Measurements from ENCODE around the gene CEP57. TPM values are rescaled to one million over a fixed set of nuclear protein-coding genes. Genes with fewer than 3 reads are reported as not detected.

CEP57 gene
- total and polyA plus RNA-seq, 8 donors, result 11.9 to 38.3 (median 26.9) TPM

DNA sequence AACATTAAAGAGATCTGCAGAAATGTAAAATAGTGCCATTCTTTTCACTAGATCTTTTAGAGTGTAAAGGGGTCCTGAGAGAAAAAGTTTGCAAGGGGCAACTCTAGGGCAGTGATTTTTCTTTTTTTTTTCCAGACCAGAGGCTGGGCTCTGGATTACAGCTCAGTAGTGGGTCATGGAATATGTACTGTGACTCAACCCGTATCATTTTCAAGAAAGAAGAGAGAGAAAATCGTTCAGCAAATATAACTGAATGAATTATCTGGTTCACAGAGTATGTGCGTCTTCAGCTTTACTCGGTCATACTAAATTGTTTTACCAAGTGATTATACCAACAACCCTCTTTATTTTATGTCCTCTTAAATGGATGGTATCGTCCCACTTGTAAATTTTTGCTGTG, 3.8 kb downstream of the CEP57 start:
- TF ChIP-seq, protein P1, sequence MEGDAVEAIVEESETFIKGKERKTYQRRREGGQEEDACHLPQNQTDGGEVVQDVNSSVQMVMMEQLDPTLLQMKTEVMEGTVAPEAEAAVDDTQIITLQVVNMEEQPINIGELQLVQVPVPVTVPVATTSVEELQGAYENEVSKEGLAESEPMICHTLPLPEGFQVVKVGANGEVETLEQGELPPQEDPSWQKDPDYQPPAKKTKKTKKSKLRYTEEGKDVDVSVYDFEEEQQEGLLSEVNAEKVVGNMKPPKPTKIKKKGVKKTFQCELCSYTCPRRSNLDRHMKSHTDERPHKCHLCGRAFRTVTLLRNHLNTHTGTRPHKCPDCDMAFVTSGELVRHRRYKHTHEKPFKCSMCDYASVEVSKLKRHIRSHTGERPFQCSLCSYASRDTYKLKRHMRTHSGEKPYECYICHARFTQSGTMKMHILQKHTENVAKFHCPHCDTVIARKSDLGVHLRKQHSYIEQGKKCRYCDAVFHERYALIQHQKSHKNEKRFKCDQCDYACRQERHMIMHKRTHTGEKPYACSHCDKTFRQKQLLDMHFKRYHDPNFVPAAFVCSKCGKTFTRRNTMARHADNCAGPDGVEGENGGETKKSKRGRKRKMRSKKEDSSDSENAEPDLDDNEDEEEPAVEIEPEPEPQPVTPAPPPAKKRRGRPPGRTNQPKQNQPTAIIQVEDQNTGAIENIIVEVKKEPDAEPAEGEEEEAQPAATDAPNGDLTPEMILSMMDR (IDR thresholded peaks at IDR 0.05), result no peak
- no peaks in the 10 kb centered on the region for H3K36me3 ChIP-seq
- H3K27ac ChIP-seq, result no peak overlapping the region
- FAIRE-seq (no peak), ATAC-seq (no peak), DNase-seq (no peak)
- H3K4me3 ChIP-seq, result no peak overlapping the region
- H3K9me3 ChIP-seq, result no peaks in the 10 kb centered on the region
- peaks cover 0 to 37% (median 28%) of the 10 kb centered on the region in 3 donors for H3K4me1 ChIP-seq
- no peaks in the 10 kb centered on the region for H3K27me3 ChIP-seq
- WGBS, 2 donors, result 88 to 89% methylated on average over 5 of the region's 5 CpGs
- intact Hi-C loops (cut with DNase I), result no loop called here

- H3K36me3 ChIP-seq, result peaks cover 0 to 6% (median 0%) of the 10 kb centered on the region in 3 donors
- intact Hi-C loops (cut with DNase I), result no loop called here
- TF ChIP-seq, protein P1 (IDR thresholded peaks at IDR 0.05), result no peak
- no peaks in the 10 kb centered on the region for H3K27me3 ChIP-seq
- no peaks in the 10 kb centered on the region for H3K9me3 ChIP-seq
- H3K27ac ChIP-seq, result peak overlapping the region in 1 of 4 donors; percentile 25
- ATAC-seq, result peak in 3 of 4 donors; percentile 9 to 55 (median 36)
- no peak for DNase-seq
- 11 to 16% methylated on average over 3 of the region's 3 CpGs for WGBS, 2 donors
- peaks cover 0 to 37% (median 28%) of the 10 kb centered on the region in 3 donors for H3K4me1 ChIP-seq
- H3K4me3 ChIP-seq, result no peak overlapping the region
- FAIRE-seq, result no peak
Observed at GRCh38 chr11:95795627-95796295, 5.5 kb downstream of the CEP57 start.

DNA sequence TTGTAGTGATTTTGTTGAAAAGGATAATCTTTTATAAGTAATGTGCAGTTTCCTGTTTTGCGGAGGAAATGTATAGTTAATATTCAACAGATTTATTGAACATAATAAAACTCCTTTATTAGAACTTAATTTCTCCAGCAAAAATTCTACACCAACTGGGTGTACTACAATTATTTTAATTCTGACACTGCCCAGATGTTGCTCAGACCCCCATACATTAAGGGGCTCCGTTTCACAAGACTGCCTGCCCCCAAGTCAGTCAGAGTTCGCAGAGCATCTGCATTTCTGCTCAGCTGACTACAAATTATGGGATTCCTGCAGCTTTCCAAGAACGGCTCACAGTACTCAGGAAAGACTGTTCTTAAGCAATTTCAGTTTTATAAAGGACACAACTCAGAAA, 6.2 kb downstream of the CEP57 start:
- Histone ChIP-seq H3K27ac (peak overlapping the region in 1 of 4 donors; percentile 25), H3K27me3 (no peaks in the 10 kb centered on the region), H3K4me3 (no peak overlapping the region), H3K4me1 (peaks cover 0 to 37% (median 28%) of the 10 kb centered on the region in 3 donors), H3K9me3 (no peaks in the 10 kb centered on the region), H3K36me3 (peaks cover 0 to 13% (median 0%) of the 10 kb centered on the region in 3 donors)
- no peak for FAIRE-seq
- intact Hi-C loops (cut with DNase I), result no loop called here
- TF ChIP-seq, protein P1 (IDR thresholded peaks at IDR 0.05), result no peak
- ATAC-seq, result no peak
- 65 to 68% methylated on average over 4 of the region's 4 CpGs for WGBS, 2 donors
- no peak for DNase-seq

GRCh38 chr11:95799546-95799945, 9.2 kb downstream of the CEP57 start:
- H3K27ac ChIP-seq, result no peak overlapping the region
- no peaks in the 10 kb centered on the region for H3K27me3 ChIP-seq
- FAIRE-seq, result no peak
- no peaks in the 10 kb centered on the region for H3K9me3 ChIP-seq
- intact Hi-C loops (cut with DNase I), result no loop called here
- ATAC-seq, result no peak
- H3K4me1 ChIP-seq, result peaks cover 0 to 22% (median 13%) of the 10 kb centered on the region in 3 donors
- H3K4me3 ChIP-seq, result no peak overlapping the region
- 94 to 97% methylated on average over 1 of the region's 1 CpG for WGBS, 2 donors
- TF ChIP-seq, protein P1 (IDR thresholded peaks at IDR 0.05), result no peak
- DNase-seq, result no peak
- peaks cover 0 to 17% (median 0%) of the 10 kb centered on the region in 3 donors for H3K36me3 ChIP-seq

DNA sequence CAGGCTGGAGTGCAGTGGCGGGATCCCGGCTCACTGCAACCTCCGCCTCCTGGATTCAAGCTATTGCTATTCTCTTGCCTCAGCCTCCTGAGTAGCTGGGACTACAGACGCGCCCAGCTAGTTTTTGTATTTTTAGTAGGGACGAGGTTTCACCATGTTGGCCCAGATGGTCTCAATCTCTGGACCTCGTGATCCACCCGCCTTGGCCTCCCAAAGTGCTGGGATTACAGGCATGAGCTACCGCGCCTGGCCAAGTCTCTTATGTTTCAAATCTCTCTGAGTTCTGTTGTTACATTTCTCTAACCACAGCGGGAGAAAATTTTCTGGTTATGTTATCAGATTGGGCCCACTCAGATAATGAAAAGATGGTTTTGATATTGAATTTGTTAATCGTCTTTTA, 10.1 kb downstream of the CEP57 start:
- Histone ChIP-seq H3K27me3 (no peaks in the 10 kb centered on the region), H3K36me3 (peaks cover 0 to 20% (median 0%) of the 10 kb centered on the region in 3 donors), H3K27ac (no peak overlapping the region), H3K4me1 (peaks cover 0 to 13% (median 7%) of the 10 kb centered on the region in 3 donors), H3K4me3 (no peak overlapping the region), H3K9me3 (no peaks in the 10 kb centered on the region)
- TF ChIP-seq, protein P1 (IDR thresholded peaks at IDR 0.05), result no peak
- intact Hi-C loops (cut with DNase I), result no loop called here
- 93 to 97% methylated on average over 12 of the region's 12 CpGs for WGBS, 2 donors
- FAIRE-seq, result no peak
- no peak for ATAC-seq
- DNase-seq, result no peak

All from pancreas (tissue), 10 donors.